Loucy (cell line): ENCODE data around the gene ZNF71.
A peak's percentile ranks its signal among the peaks of the same experiment; 100 is the strongest.

Source experiments
- H2AFZ ChIP-seq: fragments of 200-600 bp; sonication (generic); 2 replicates; pipeline ENCODE4 v1.6.0; 2016; ENCODE audit warnings: antibody characterized with exemption, mild to moderate bottlenecking, low read length, moderate library complexity
- H3F3A ChIP-seq: fragments of 200-600 bp; 2 replicates; pipeline ENCODE4 v1.6.0; 2016; ENCODE audit warnings: antibody characterized with exemption, low read depth, mild to moderate bottlenecking
- H3K27me3 ChIP-seq: fragments of 200-600 bp; sonication (generic); 2 replicates; pipeline ENCODE4 v1.6.1; 2014; ENCODE audit warnings: low read length, mild to moderate bottlenecking; ENCODE audit not compliant: insufficient read depth, poor library complexity, severe bottlenecking
- H3K36me3 ChIP-seq: fragments of 200-600 bp; sonication (generic); 2 replicates; pipeline ENCODE4 v1.6.1; 2016; ENCODE audit warnings: low read length; ENCODE audit not compliant: insufficient read depth
- H3K4me1 ChIP-seq: fragments of 200-600 bp; sonication (generic); 2 replicates; pipeline ENCODE4 v1.5.1; 2014; ENCODE audit warnings: low read length, mild to moderate bottlenecking; ENCODE audit not compliant: insufficient read depth, poor library complexity, severe bottlenecking
- H3K4me2 ChIP-seq: fragments of 200-600 bp; sonication (generic); 2 replicates; pipeline ENCODE4 v1.6.0; 2014; ENCODE audit warnings: antibody characterized with exemption, low read length, low read depth, mild to moderate bottlenecking; ENCODE audit not compliant: poor library complexity, severe bottlenecking
- H3K4me3 ChIP-seq: fragments of 200-600 bp; sonication (generic); 2 replicates; pipeline ENCODE4 v1.5.1; 2014; ENCODE audit warnings: low read length, mild to moderate bottlenecking, mixed read lengths; ENCODE audit not compliant: poor library complexity, severe bottlenecking
- H3K79me2 ChIP-seq: fragments of 200-600 bp; sonication (generic); 2 replicates; pipeline ENCODE4 v1.6.1; 2014; ENCODE audit warnings: low read length; ENCODE audit not compliant: insufficient read depth
- H3K9ac ChIP-seq: fragments of 200-600 bp; sonication (generic); 2 replicates; pipeline ENCODE4 v1.6.0; 2014; ENCODE audit warnings: mild to moderate bottlenecking, low read depth, low read length, moderate library complexity; ENCODE audit not compliant: poor library complexity, severe bottlenecking
- H3K9me2 ChIP-seq: fragments of 200-600 bp; sonication (generic); replicated peaks from 2 replicates; pipeline ENCODE4 v1.6.1; 2016; ENCODE audit warnings: low read depth, low read length, mixed read lengths
- H3K9me3 ChIP-seq: fragments of 200-600 bp; sonication (generic); 2 replicates; pipeline ENCODE4 v1.6.1; 2014; ENCODE audit warnings: mild to moderate bottlenecking, antibody characterized with exemption, low read length, low read depth; ENCODE audit not compliant: insufficient read depth
- H4K20me1 ChIP-seq: fragments of 200-600 bp; sonication (generic); 2 replicates; pipeline ENCODE4 v1.6.0; 2014; ENCODE audit warnings: antibody characterized with exemption, low read length, mild to moderate bottlenecking; ENCODE audit not compliant: insufficient read depth, poor library complexity, severe bottlenecking
- EZH2phosphoT487 ChIP-seq: fragments of 200-600 bp; IDR thresholded peaks from 2 replicates; pipeline ENCODE4 v1.6.1; 2018; ENCODE audit warnings: antibody characterized with exemption, mild to moderate bottlenecking, moderate library complexity, borderline replicate concordance
- TF ChIP-seq, protein P1 (sequence below): fragments of 200-600 bp; sonication (generic); conservative IDR thresholded peaks from 2 replicates; pipeline ENCODE4 v1.5.1; 2014; ENCODE audit warnings: mild to moderate bottlenecking, antibody characterized with exemption, low read length

Gene ZNF71

DNA sequence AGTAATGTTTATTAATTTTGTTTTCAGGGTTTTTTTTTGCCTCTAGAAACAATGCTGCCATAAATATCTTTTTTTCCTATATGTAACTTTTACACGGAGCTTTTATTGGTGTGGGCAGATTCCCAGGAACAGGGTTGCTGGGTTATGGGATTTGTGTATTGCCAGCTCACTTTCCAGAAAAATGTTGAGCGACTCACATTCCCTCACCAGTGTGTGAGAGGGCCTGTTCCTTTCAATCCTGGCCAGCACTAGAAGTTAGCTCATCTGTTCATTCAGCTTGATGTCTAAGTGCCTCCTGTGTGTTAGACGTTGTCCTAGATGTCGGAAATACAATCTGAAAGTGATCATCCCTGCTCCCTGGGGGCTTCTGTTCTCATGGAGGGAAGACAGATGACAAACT lies 2.6 kb downstream of the ZNF71 start:
- H2AFZ ChIP-seq = no peak overlapping the region
- H3K36me3 ChIP-seq = no peaks in the 10 kb centered on the region
- H3K4me2 ChIP-seq = peak overlapping the region; percentile 78
- no peak overlapping the region for H3K4me3 ChIP-seq
- H3K9ac ChIP-seq = no peak overlapping the region
- peaks cover 54% of the 10 kb centered on the region for H3K79me2 ChIP-seq
- H4K20me1 ChIP-seq = peaks cover 9% of the 10 kb centered on the region
- no peaks in the 10 kb centered on the region for H3K9me2 ChIP-seq
- H3K4me1 ChIP-seq = peaks cover 27% of the 10 kb centered on the region
- no peaks in the 10 kb centered on the region for H3K9me3 ChIP-seq
- no peaks in the 10 kb centered on the region for H3K27me3 ChIP-seq
- TF ChIP-seq, protein P1, sequence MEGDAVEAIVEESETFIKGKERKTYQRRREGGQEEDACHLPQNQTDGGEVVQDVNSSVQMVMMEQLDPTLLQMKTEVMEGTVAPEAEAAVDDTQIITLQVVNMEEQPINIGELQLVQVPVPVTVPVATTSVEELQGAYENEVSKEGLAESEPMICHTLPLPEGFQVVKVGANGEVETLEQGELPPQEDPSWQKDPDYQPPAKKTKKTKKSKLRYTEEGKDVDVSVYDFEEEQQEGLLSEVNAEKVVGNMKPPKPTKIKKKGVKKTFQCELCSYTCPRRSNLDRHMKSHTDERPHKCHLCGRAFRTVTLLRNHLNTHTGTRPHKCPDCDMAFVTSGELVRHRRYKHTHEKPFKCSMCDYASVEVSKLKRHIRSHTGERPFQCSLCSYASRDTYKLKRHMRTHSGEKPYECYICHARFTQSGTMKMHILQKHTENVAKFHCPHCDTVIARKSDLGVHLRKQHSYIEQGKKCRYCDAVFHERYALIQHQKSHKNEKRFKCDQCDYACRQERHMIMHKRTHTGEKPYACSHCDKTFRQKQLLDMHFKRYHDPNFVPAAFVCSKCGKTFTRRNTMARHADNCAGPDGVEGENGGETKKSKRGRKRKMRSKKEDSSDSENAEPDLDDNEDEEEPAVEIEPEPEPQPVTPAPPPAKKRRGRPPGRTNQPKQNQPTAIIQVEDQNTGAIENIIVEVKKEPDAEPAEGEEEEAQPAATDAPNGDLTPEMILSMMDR = no peak
- no peak for TF ChIP-seq EZH2phosphoT487
- no peaks in the 10 kb centered on the region for H3F3A ChIP-seq

GRCh38 chr19:56601375-56601774 lies 6.3 kb downstream of the ZNF71 start:
- TF ChIP-seq, protein P1 = no peak
- TF ChIP-seq EZH2phosphoT487 = no peak
- no peak overlapping the region for H3K9ac ChIP-seq
- H3K9me2 ChIP-seq = no peaks in the 10 kb centered on the region
- H3K9me3 ChIP-seq = no peaks in the 10 kb centered on the region
- no peak overlapping the region for H2AFZ ChIP-seq
- H3K4me1 ChIP-seq = peaks cover 16% of the 10 kb centered on the region
- H3K79me2 ChIP-seq = peaks cover 61% of the 10 kb centered on the region
- H4K20me1 ChIP-seq = peaks cover 9% of the 10 kb centered on the region
- no peak overlapping the region for H3K4me3 ChIP-seq
- peak overlapping the region; percentile 10 for H3K4me2 ChIP-seq
- H3K36me3 ChIP-seq = no peaks in the 10 kb centered on the region
- H3F3A ChIP-seq = no peaks in the 10 kb centered on the region
- no peaks in the 10 kb centered on the region for H3K27me3 ChIP-seq

DNA sequence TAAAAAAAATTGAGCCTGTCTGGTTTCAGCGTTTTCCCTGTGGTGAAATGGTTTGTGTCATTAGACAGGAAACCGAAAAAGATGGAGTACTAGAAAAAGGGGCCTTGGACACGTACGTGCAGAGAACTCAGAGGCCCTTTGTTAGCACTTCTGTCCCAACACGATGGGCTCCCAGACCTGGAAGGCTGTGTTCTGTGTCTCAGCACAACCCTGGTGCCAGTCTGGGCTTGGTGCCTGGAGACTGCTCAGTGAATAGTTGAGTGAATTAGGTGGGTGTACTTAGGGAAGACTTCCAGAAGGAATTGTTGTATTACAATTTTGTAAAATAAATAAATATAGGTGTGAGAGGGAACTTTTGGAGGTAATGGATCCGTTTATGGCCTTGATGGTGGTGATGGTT lies 8.7 kb downstream of the ZNF71 start:
- TF ChIP-seq, protein P1 = no peak
- TF ChIP-seq EZH2phosphoT487 = no peak
- Histone ChIP-seq H3K4me1 (no peaks in the 10 kb centered on the region), H4K20me1 (peaks cover 3% of the 10 kb centered on the region), H3K9me2 (no peaks in the 10 kb centered on the region), H2AFZ (no peak overlapping the region), H3K36me3 (no peaks in the 10 kb centered on the region), H3K4me3 (no peak overlapping the region), H3K4me2 (no peak overlapping the region), H3F3A (no peaks in the 10 kb centered on the region), H3K79me2 (peaks cover 41% of the 10 kb centered on the region), H3K9ac (no peak overlapping the region), H3K27me3 (no peaks in the 10 kb centered on the region), H3K9me3 (no peaks in the 10 kb centered on the region)
